CD4-positive, alpha-beta T cell treated with Interferon alpha-2 for 1 hour (primary cell): ENCODE results near the gene UEVLD.
A peak's percentile ranks its signal among the peaks of the same experiment; 100 is the strongest.

Experiments
- DNase-seq, 2 donors: peaks; one replicate each; pipeline ENCODE4 v3.0.0-alpha.2; 2020 to 2022

The UEVLD gene

DNA sequence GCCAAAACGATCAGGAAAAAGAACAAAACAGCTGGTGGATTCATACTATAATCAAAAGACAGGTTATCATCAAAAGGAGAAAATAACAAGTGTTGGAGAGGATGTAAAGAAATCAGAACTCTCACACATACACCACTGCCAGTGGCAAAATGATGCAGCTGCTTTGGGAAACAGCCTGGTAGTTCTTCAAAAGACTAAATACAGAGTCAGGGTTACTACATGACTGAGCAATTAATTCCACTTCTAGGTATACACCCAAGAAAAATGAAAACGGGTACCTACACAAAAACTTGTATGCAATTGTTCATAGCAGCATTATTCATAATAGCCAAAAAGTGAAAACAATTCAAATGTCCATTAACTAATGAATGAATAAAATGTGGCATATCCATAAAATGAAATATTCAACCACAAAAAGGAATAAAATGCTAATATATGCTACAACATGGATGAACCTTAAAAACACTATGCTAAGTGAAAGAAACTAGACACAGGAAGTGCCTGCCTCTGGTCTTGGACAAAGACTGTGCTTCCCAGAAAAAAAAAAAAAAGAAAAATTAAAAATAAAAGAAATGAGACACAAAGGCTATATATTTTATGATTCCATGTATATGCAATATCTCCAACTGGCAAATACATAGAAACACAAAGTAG, 8.3 kb downstream of the UEVLD start:
- DNase-seq: no peak

DNA sequence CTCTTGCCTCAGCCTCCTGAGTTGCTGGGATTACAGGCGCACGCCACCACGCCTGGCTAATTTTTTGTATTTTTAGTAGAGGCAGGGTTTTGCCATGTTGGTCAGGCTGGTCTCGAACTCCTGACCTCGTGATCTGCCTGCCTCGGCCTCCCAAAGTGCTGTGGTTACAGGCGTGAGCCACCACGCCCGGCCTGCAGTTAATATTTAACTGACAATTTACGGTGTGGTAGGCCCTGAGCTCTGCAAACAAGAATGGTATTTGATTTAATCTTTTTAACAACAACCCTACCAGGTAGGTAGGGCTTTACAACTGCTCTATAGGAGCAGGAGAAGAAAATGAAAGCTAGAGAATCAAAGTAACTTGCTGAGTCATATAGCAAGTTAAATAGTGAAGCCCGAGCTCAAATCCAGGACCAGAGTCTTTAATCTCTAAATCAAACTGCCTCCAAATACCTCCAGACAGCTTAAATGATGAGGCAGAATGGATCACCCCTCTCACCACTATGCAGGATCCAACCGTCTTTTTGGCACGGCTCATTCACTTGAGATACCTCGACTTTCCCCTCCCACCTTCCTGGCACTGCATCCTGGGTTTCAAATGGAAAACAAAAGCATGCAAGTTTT, 9.4 kb downstream of the UEVLD start:
- DNase-seq: peak in 1 of 2 donors; percentile 48

- no peak for DNase-seq
These were observed 13.2 kb downstream of the UEVLD start for GRCh38 chr11:18575361-18575760.

- DNase-seq: no peak
These were observed 21.5 kb downstream of the UEVLD start for GRCh38 chr11:18567081-18567480.

GRCh38 chr11:18566406-18566805, 22.1 kb downstream of the UEVLD start:
- DNase-seq: no peak

DNA sequence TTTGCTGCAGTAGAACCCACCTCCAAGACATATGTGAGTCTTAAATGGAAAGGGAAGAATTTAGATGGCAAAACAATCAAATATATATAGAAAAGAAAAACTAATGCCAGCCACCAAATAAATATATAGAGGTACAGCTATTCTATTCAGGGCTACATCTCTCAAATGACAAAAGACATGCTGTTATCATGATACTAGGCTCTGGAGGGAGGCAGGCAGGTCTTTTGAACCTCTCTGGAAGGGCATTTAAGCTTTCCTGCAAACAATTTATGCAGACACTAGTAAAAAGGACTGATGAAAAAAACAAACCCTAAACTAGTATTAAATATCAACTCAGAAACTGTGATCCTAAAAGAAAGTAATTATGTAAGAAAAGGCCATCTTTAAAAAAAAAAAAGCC, 24.4 kb downstream of the UEVLD start:
- no peak for DNase-seq

- DNase-seq: no peak
These were observed 25.3 kb downstream of the UEVLD start for GRCh38 chr11:18563090-18563730.

DNA sequence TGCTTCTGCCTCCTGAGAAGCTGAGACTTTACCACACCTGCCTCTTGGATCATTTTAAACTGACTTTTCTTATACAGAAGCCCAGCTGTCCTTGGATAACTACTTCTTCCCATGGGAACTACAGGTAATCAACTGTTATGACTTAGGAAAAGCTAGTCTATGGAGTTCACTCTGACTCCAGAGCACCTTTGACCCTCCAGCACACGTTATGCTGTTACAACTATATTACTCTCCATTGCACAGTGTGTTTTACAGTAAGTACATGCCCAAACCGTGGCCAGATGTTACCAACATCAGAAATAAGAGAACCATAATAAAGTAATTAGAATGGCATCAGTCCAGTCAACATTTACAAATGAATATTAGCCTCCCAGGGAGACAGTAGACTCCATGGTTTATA, 40.5 kb downstream of the UEVLD start:
- DNase-seq: no peak

- peak in 1 of 2 donors; percentile 65 for DNase-seq
These were observed 48.1 kb downstream of the UEVLD start for GRCh38 chr11:18540207-18541009.

DNA sequence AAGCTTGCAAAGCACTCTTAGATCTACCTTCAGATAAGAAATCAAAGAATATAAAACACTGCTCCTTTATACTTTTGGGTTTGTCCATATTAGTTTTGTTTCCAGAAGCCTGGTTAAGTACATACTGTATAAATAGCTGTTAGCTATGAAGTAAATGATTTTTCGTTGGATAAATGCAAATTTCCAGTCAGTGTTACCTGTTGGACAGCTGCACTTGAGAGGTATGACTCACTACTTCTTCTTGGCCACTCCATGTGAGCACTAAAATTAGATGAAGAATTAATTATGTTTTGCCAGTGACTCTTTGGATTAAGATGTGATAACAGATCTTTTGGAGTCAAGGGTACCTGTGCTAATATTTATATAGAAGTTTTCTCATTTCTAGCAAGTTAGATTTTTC, 52.3 kb downstream of the UEVLD start:
- no peak for DNase-seq

DNA sequence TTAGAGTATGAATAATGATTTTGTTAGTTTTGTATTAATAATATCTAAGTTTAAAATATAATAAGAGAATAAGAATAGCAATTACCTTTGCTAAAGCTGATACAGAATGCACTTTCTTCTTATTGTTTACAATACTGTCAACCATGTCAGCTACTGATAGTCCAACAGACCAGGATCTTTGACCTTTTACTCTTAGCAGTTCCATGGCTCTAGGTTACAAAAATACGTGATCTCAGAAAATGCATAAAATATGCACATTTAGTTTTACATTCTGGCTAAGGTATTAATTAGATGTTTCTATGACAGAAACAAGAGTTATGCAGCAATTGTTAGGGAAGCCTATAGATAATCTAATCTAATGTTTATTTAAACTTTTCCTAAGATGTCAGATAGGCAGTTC, 54.3 kb downstream of the UEVLD start:
- no peak for DNase-seq

- no peak for DNase-seq
These were observed 55.2 kb downstream of the UEVLD start for GRCh38 chr11:18533365-18533764.

GRCh38 chr11:18527512-18527911, 61.0 kb downstream of the UEVLD start:
- DNase-seq: peak in 1 of 2 donors; percentile 28

GRCh38 chr11:18526521-18527296, 61.8 kb downstream of the UEVLD start, which contains the start of gene TSG101:
Gene TSG101, minus strand, starts transcription at chr11:18526942. Its CDS starts 126 bp downstream, at chr11:18526816.
- peak; percentile 93 to 94 for DNase-seq

DNA sequence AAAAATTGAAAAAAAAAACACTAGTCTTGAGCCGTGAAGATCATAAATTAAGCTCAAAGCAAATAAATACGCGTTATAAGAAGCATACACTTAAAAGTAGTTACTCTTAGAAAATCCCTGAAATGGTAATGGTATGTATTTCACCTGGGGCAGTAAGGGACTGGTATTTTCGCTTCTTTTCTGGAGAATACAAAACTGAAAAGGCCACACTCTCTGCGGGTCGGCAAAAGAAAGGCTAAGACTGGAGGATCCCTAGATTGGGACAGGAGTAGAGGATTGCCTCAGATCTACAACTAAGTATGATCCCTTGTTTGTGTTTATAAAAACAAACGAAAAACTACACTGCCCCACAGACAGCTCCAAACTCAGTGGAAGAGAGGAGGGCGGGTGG, 62.4 kb downstream of the UEVLD start:
- DNase-seq: peak in 1 of 2 donors; percentile 1

DNA sequence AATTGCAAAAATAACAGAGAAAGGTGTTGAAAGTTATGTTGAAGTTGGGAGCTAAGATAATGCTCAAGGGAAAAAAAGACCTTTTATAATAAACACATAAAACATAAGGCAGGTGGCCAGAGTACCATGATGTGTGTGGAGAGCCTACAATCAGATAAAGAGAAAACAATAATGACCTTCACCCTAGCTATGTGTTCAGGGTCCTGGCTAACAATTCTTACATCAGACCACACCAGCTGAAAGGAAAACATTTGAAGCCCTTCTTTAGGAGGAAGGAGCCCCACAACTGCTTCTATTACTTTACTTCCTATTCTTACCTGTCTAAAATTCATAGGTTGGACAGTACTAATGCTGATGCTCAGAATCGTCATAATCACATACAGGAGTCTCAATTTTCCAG, 64.3 kb downstream of the UEVLD start:
- DNase-seq: no peak

DNA sequence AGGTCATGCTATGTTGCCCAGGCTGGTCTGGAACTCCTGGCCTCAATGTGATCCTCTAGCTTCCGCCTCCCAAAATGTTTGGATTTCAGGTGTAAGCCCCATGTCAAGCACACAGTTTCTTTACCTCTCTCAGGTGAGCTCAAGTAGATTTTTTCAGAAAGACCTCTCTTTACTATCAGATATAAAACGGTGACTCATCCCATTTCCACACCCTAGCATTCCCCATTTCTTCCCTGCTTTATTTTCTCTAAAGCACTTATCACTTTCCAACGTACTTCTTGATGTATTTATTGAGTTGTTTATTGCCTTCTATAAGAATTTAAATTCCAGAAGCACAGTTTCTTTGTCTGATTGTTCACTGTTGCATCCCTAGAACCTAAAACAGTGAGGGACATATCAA, 65.5 kb downstream of the UEVLD start:
- DNase-seq: no peak

DNA sequence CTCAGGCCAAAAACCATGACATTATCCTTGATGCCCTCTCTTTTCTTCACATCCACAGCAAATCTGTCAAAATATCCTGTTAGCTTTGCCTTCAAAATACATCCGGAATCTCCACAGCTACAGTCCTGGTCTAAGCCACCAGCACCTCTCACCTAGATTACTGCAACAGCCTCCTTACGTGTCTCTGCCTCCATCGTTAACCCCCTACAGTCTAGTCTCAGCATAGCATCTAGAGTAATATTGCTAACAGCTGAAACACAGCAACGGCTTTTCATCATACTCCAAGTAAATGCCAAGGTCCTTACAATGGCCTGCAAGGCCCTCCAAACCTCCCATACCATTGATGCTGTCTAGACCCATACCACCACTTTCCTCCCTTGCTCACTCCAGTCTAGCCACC, 66.1 kb downstream of the UEVLD start:
- DNase-seq: peak in 1 of 2 donors; percentile 4

DNA sequence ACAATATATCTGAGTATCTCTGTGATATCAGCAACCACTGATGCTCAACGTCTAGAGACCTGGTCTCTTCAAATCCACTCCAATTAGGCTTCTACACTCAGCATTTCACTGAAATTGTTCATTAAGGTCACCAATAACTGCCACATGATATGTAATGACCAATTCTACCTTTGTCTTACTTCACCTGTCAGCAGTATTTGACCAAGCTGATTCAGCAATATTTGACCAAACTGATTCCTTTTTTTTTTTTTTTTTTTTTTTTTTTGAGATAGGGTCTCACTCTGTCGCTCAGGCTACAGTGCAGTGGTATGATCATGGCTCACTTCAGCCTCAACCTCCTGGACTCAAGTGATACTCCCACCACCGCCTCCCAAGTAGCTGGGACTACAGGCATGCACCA, 67.4 kb downstream of the UEVLD start:
- DNase-seq: no peak

- no peak for DNase-seq
These were observed 86.2 kb downstream of the UEVLD start for GRCh38 chr11:18502352-18502751.

DNA sequence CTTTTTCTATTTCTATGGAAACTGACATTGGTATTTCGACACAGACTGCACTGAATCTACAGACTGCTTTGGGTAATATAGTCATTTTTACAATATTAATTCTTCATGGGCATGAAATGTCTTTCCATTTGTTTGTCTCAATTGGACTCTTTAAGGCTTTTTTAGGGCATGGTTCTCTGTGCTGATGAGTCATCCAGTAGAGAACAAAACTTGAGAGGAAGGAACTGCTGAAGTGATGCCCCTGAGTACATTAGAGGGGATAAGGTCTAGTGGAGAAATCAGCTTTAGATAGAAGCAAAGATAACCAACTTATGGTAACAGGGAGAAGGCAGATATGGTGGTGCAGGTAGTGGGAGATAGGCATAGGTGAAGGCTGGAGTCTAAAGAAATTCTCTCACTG, 86.9 kb downstream of the UEVLD start:
- no peak for DNase-seq

DNA sequence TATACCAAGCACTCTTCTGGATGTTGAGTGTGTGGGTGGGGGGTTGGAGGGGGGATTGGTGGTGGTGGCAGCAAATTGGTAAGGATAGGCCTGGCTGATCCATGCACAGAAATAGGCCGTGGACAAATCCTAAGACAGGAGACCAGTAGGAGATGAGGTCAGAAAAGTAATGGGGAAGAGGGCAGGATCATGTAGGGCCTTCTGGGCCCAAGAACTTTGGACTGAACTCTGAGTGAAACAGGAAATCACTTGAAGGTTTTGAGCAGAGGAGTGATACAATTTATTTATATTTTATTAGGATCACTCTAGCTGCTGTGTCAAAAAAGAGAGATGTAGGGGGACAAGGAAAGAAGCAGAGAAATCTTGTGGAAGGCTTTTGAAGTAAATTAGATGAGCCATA, 90.5 kb downstream of the UEVLD start:
- DNase-seq: no peak

DNA sequence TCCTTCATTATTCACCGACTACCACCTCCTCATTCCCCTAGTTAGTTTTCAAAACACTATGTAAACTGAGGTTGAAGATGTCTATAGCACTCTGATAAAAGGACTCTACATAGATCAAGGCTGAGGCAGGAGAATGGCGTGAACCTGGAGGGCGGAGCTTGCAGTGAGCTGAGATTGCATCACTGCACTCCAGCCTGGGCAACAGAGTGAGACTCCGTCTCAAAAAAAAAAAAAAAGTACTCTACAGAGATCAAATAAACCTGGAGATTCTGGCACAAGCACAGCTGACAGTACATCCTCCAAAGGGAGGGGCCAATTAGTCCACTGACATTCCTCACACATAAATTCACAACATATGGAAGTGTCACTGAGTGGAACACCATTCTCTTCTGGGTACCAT, 92.8 kb downstream of the UEVLD start:
- DNase-seq: no peak
